CD4-positive, alpha-beta T cell treated with Interleukin-15 for 4 hours (primary cell): ENCODE measurements around the gene ZNF710.
"Not testable (repeated sequence)": the region's sequence is repeated elsewhere in the genome, so short reads cannot be mapped to it uniquely, and the experiment has no call there.

ENCODE experiments used
- DNase-seq: peaks from one replicate; pipeline ENCODE4 v3.0.0-alpha.2; 2020; ENCODE audit warnings: low spot score

Gene ZNF710

DNA sequence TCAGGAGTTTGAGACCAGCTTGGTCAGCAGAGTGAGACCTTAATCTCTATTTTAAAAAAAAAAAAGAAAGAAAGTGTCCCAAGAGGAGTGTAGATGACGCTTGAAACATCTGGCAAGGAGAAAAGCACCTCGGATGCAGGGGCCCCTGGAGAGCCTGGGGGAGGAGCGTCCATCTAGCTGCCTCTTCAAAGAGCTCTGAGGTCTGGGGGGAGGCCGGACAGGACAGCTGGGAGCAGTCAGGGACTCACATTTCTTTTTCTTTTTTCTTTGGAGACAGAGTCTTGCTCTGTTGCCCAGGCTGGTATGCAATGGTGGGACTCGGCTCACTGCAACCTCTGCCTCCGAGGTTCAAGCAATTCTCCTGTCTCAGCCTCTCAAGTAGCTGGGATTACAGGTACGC is 104.4 kb downstream of the ZNF710 start:
- no peak for DNase-seq

DNA sequence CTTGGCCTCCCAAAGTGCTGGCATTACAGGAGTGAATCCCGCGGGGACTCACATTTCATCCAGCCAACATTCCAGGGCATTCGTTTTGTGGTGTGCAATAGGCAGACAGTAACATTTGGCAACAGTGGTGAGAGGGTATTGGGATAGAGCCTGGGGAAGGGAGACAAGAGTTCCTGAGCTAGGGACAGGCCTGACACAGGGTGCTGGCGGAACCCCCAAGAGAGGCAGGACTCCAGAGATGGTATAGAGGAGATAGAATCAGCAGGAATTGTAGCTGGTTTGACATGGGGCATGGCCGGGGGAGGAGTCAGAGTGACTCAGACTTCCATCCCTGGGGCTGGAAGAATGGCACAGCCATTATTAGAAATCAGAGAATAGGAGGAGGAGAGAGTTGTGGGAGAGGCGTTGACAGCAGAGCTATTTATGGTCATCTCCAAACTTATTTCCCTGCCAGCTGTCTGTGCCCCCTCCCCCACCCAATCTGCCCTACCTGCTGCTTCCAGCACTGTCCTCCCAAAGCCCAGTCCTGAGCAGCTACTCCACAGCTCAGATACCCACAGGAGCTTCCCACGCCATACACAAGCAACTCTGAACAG is 105.5 kb downstream of the ZNF710 start:
- no peak for DNase-seq

DNA sequence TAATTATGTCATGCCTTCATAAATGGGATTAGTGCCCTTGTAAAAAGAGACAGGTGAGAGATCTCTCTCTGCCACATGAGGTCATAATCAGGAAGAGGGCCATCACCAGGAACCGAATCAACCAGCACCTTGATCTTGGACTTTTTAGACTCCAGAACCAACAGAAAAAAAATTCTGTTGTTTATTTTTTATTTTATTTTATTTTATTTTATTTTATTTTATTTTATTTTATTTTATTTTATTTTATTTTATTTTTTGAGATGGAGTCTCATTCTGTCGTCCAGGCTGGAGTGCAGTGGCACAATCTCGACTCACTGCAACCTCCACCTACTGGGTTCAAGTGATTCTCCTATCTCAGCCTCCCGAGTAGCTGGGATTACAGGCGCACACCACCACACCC is 106.9 kb downstream of the ZNF710 start:
- not testable (repeated sequence) for DNase-seq

DNA sequence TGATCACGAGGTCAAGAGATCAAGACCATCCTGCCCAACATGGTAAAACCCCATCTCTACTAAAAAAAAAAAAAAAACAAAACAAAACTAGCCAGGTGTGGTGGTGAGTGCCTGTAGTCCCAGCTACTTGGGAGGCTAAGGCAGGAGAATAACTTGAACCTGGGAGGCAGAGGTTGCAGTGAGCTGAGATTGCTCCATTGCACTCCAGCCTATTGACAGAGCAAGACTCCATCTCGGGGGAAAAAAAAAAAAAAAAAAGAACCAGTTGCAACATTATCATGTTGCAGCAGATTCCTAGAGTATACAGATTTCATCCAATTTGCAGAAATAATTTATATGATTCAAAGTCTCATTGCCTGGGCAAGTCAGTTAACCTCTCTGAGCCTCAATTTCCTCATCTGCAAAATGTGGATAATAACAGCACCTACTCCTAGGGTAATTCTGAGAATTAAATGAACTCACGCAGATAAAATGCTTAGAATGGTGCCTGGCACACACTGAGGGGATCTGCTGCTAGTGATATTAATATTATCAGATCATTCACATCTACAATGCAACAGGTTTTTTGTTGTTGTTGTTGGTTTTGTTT is 108.1 kb downstream of the ZNF710 start:
- not testable (repeated sequence) for DNase-seq

DNA sequence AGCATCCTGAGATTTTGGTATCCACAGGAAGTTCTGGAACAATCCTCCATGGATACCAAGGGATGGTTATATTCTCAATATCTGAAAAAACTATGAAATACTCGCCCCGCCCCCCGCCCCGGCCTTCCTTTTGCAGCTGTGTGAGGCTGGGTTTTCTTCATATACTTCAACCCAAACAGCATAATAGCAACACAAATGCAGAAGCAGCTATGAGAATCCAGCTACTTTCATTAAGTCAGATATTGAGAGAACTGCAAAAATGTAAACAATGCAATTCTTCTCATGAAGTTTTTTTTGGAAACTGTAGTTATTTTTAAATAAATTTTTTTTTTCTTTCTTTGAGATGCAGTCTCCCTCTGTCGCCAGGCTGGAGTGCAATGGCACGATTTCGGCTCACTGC is 112.0 kb downstream of the ZNF710 start:
- DNase-seq: no peak

DNA sequence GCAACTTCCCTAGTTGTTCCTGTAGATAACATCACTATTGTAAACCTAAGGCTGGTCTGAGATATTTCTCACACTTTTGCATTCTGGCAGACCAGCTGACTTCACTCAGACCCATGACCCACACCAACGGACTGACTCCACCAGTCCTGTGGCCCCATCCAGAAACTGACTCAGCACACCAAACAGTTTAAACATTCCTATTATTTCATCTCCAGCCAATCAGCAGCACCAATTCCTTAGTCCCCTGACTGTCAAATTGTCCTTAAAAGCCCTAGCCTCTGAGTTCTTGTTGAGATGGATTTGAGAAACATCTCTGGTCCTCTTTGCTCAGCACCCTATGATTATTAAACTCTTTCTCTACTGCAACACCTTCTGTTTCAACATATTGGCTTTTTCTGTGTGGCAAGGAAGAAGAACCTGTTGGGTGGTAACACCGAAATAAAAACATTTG is 113.4 kb downstream of the ZNF710 start:
- DNase-seq: no peak

DNA sequence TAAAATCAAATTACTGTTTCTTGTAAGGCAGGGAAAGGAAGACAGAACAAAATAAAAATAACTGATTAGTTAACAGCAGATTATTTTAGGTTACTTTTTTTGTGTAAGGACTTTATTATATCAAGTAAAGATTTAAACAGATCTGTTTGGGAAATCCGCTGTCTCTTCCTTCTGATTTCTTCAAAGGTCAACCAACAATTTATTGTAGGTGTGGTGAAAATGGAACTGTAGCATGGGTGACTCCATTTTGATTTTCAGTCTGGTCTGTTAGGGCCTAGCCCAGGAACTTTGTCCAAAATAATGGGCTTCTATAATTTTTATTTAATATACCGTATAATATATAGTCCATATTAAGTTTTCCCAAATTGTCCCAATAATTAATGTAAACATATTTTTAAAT is 114.7 kb downstream of the ZNF710 start:
- no peak for DNase-seq

DNA sequence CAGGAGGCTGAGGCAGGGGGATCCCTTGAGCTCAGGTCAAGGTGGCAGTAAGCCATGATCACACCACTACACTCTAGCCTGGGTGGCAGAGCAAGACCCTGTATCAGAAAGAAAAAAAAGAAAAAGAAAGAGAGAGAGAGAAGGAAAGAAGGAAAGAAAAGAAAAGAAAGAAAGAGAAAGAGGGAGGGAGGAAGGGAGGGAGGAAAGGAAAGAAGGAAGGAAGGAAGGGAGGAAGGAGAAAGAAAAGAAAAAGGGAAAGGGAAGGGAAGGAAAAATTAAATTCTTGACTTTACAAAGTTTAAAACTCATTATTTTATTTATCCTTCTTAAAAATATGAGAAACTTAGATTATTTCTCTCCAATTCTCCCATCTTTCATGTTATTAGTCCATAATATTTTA is 118.2 kb downstream of the ZNF710 start:
- no peak for DNase-seq

DNA sequence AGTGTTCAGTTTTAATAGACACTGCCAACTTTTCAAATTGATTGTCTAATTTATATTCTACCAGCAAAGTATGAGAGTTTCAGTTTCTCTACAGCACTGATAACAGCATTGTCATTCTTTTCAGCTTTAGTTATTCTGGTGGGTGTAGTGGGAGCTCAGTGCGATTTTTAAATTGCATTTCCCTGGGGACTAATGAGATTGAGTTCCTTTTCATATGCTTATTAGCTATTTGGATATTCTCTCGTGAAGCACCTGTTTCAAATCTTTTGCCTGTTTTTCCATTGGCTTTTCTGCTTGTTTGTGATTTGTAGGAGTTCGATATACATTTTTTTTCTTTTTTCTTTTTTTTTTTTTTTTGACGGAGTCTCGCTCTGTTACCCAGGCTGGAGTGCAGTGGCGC is 120.0 kb downstream of the ZNF710 start:
- no peak for DNase-seq

DNA sequence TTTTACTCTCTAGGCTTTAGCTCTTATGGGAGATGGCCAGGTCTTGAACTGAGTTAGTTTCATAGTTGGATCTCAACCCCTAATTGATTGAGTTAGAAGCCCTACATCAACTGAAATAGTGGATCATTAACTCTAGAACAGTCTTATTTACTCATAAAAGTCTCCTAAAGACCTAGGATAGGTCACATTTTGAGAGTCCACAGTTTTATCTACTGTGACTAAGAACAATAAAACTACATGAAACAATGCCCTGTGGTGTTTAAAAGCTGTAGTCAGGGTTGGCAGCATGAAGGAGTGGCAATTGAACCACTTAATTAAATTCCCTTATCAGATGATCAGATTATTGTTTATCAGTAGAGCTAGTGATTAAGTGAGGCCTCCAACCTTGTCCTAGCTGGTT is 123.4 kb downstream of the ZNF710 start:
- no peak for DNase-seq

DNA sequence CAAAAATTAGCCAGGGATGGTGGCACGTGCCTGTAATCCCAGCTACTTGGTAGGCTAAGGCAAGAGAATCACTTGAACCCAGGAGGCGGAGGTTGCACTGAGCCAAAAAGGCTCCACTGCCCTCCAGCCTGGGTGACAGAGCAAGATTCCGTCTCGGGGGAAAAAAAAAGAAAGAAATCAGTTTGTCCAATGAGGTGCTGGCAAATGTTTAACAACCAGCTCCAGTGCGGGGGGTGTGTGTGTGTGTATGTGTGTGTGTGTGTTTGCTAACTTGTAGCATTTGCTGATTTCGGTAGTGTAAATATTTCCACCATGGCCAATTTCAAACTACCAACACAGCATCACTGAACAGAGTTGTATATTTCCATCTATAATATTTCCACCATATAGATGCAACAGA is 124.9 kb downstream of the ZNF710 start:
- DNase-seq: no peak

DNA sequence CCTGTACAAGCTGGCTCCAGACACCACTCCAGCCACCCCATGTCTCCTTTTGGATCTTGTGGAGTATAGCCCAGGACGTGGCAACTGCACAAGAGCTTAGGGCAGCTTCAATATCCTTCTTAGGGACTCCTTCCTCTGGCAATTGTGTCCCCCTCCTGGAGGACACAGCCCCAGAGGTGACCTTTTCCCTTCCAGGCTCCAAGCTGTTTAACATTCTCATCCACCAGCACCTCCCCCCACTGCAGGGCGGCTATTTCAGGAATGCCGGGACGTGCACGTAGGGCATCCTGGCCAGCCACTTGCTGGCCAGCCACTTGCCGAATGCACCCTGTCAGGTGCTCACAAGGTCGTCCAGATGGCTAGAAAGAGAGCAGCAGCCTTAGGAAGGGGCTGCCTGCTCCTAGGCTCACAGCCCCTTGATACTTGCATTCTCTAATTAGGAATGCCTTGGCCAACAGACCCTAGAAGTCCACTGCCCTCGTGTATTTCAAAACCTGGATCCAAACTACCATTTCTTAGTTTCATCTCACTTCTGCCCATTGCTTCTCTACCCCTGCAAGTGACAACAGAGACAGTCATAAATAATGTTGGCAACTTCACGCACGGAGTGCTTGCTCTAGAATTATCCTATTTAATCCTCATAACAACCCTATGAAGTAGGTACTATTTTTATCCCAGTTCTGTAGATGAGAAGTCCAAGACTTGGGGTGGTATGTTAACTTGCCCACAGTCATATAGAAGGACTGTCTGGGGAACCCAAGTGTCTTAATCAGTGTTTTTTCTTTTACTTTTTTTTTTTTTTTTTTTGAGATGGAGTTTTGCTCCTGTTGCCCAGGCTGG is 125.7 kb downstream of the ZNF710 start:
- no peak for DNase-seq

DNA sequence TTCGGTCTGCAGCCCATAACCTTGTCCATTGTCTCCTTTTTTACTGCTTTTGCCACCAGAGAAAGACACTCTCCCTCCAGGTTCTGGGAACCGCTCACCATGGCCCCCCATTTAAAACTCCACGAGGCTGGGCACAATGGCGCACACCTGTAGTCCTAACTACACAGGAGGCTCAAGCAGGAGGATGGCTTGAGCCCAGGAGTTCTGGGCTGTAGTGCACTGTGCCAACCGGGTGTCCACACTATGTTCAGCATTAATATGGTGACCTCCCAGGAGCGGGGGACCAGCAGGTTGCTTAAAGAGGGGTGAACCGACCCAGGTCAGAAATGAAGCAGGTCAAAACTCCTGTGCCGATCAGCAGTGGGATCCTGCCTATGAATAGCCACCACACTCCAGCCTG is 129.2 kb downstream of the ZNF710 start:
- DNase-seq: no peak
